Muscle layer of duodenum (tissue), 2 donors: Measurements from ENCODE around the gene RASSF5.
"Not testable (repeated sequence)": the region's sequence is repeated elsewhere in the genome, so short reads cannot be mapped to it uniquely, and the experiment has no call there.

Source experiments
- H3K27ac ChIP-seq: one replicate; pipeline ENCODE4 v1.7.0; 2013; ENCODE audit warnings: mild to moderate bottlenecking, low read length
- H3K27me3 ChIP-seq: one replicate; pipeline ENCODE4 v1.7.0; 2013; ENCODE audit warnings: low read depth, mild to moderate bottlenecking, control low read depth, low read length
- H3K36me3 ChIP-seq, 2 donors: one replicate each; pipeline ENCODE4 v1.7.0; 2013; ENCODE audit warnings: low read length in 2 of 2, control low read depth in 1 of 2, mild to moderate bottlenecking in 1 of 2; ENCODE audit not compliant: insufficient read depth in 2 of 2, control insufficient read depth in 1 of 2
- H3K4me1 ChIP-seq, 2 donors: one replicate each; pipeline ENCODE4 v1.7.0; 2013; ENCODE audit warnings: low read length in 2 of 2, mild to moderate bottlenecking in 2 of 2, control low read depth in 1 of 2, moderate library complexity in 1 of 2; ENCODE audit not compliant: insufficient read depth in 2 of 2, control insufficient read depth in 1 of 2
- H3K4me3 ChIP-seq, 2 donors: one replicate each; pipeline ENCODE4 v1.7.0; 2013; ENCODE audit warnings: low read length in 2 of 2, low read depth in 1 of 2, mild to moderate bottlenecking in 1 of 2
- H3K9me3 ChIP-seq, 2 donors: one replicate each; pipeline ENCODE4 v1.7.0; 2013; ENCODE audit warnings: low read length in 2 of 2, control low read depth in 1 of 2, mild to moderate bottlenecking in 1 of 2; ENCODE audit not compliant: control insufficient read depth in 1 of 2
- donor health status: healthy.

Gene RASSF5

DNA sequence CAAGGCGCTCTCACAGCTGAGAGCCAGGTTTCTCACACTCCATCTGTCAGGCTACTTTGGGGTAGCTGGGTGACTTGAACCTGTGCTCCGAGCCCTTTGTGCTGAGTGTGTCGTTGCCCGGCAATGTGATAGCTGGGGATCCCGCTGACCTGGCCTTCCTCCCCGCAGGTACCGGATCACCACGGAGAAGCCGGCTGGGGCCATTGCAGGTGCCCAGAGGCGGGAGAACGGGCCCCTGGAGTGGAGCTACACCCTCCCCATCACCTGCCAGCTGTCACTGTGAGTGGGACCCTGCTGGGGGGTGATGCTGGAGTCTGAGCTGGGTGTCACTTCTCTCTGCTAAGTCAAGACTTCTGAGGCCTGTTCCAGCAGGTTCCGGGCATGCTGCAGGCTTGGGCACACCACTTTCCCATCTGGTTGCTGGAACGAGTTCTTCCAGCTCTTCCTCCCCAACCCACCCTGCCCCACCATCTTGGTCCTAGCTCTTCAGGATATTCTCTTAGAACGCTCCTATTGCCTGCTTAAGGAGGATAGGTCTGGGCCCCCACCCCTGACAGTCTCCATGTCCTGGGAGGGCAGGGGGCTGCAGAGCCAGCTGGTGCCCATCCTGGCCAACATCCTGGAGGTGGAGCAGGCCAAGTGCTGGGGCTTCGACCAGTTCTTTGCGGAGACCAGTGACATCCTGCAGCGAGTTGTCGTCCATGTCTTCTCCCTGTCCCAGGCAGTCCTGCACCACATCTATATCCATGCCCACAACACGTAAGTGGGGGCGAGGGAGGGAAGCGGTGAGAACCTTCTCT is 29.6 kb upstream of the RASSF5 start:
- Histone ChIP-seq H3K4me3 (no peak overlapping the region), H3K27ac (no peak overlapping the region), H3K4me1 (no peaks in the 10 kb centered on the region), H3K27me3 (no peaks in the 10 kb centered on the region), H3K9me3 (no peaks in the 10 kb centered on the region), H3K36me3 (peaks cover 8 to 15% of the 10 kb centered on the region in 2 donors)

DNA sequence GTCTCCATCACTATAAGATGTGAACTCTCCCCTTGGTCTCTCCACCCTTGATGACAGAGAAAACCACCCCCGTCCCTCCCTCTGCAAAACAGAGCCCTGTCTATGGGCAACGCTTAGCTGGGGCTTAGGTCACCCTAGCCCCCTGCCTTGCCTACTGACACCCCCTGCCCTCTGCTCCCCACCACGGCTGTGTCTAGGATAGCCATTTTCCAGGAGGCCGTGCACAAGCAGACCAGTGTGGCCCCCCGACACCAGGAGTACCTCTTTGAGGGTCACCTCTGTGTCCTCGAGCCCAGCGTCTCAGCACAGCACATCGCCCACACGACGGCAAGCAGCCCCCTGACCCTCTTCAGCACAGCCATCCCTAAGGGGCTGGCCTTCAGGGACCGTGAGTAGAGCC is 28.6 kb upstream of the RASSF5 start:
- Histone ChIP-seq H3K27me3 (no peaks in the 10 kb centered on the region), H3K27ac (no peak overlapping the region), H3K36me3 (peaks cover 8 to 15% of the 10 kb centered on the region in 2 donors)

DNA sequence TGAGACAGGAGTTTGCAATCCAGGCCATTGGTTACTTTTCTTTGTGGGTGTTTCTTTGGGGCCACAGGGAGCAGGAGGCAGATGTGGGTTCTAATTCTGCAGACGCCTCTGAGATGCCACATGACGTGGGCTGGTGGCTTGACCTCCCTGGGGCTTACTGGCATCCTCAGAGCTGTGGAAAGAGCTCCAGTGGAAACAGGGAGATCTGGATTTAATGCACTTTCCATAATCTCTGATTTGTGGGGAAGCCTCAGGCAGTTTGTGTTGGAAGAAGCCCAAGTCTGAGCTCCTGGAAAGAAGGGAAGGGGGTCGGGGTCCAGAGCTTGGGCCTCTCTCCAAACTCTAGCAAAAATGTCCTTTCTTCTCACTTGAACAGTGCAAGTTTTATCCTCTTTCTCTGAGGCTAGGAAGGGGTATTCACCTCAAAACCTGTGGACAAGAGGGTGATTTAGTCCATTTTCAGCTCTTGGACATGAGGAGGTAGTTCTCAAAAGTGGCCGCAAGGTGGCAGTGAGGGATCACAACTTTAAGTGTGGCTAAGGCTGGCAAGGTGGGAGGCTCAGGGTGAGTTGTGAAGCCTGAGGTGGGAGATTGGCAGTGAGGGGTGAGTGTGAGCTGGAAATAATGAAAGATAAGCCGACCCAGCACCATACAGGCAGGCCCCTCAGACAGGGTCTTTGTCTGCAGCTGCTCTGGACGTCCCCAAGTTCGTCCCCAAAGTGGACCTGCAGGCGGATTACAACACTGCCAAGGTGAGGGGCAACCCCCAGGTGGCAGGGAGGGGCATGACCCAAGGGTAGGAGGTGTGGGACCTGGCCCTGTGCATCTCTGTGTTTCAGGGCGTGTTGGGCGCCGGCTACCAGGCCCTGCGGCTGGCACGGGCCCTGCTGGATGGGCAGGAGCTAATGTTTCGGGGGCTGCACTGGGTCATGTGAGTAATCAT is 27.9 kb upstream of the RASSF5 start:
- peaks cover 8 to 15% of the 10 kb centered on the region in 2 donors for H3K36me3 ChIP-seq
- H3K4me1 ChIP-seq = no peaks in the 10 kb centered on the region

More for the DNA sequence above, 28.6 kb upstream of the RASSF5 start:
- H3K9me3 ChIP-seq = no peaks in the 10 kb centered on the region
- no peaks in the 10 kb centered on the region for H3K4me1 ChIP-seq
- no peak overlapping the region for H3K4me3 ChIP-seq

DNA sequence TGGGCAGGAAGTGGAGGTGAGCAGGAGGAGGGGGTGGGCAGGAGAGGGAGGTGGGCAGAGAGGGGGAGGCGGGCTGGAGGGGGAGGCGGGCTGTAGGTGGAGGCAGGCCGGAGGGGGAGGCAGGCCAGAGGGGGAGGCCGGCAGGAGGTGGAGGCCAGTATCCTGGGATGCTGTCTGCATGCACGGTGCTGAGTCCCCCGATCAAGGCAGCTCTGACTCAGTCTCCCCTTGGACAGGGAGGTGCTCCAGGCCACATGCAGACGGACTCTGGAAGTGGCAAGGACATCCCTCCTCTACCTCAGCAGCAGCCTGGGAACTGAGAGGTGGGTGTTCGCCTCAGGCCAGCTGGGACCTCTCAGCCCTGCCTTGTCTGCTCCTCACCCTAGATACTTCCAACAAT is 27.1 kb upstream of the RASSF5 start:
- Histone ChIP-seq H3K9me3 (no peaks in the 10 kb centered on the region), H3K27me3 (no peaks in the 10 kb centered on the region), H3K36me3 (peaks cover 8 to 15% of the 10 kb centered on the region in 2 donors), H3K27ac (no peak overlapping the region), H3K4me1 (no peaks in the 10 kb centered on the region), H3K4me3 (no peak overlapping the region)

More for the DNA sequence above, 27.9 kb upstream of the RASSF5 start:
- H3K9me3 ChIP-seq = no peaks in the 10 kb centered on the region
- no peak overlapping the region for H3K4me3 ChIP-seq
- no peaks in the 10 kb centered on the region for H3K27me3 ChIP-seq
- no peak overlapping the region for H3K27ac ChIP-seq

DNA sequence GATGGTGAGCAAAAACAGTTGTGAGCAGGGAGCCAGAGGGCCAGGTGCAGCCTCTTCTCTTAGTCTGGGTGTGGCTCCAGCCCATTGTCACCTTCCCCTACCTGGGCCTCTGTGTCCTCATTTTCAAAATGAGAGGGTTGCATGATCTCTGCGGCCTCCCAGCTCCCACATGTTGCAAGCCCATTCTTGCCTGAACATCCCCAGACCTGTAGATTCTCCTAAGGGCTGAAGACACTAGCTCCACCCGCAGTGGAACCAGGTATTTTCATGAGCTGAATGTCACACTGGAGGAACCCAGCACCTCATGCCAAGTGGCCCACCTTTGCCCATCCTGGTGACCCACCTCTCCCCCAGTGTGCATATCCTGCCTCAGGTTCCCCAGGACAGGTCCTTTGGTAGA is 24.7 kb upstream of the RASSF5 start:
- Histone ChIP-seq H3K27ac (no peak overlapping the region), H3K27me3 (no peaks in the 10 kb centered on the region), H3K4me3 (no peak overlapping the region), H3K36me3 (peaks cover 3 to 5% of the 10 kb centered on the region in 2 donors), H3K9me3 (no peaks in the 10 kb centered on the region), H3K4me1 (no peaks in the 10 kb centered on the region)

DNA sequence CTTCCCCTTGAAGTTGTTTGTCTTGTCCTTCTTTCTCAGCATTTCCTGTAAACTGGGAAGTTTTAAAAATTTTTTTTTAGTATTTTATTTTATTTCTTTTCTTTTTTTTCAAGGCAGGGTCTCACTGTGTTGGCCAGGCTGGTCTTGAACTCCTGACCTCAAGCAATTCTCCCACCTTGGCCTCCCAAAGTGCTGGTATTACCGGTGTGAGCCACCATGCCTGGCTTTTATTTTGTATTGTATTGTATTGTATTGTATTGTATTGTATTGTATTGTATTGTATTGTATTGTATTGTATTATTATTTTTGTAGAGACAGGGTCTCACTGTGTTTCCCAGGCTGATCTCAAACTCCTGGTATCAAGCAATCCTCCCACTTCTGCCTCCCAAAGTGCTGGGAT is 23.5 kb upstream of the RASSF5 start:
- not testable (repeated sequence) for H3K36me3 ChIP-seq, H3K4me3 ChIP-seq, H3K27me3 ChIP-seq, H3K4me1 ChIP-seq, H3K9me3 ChIP-seq, H3K27ac ChIP-seq

DNA sequence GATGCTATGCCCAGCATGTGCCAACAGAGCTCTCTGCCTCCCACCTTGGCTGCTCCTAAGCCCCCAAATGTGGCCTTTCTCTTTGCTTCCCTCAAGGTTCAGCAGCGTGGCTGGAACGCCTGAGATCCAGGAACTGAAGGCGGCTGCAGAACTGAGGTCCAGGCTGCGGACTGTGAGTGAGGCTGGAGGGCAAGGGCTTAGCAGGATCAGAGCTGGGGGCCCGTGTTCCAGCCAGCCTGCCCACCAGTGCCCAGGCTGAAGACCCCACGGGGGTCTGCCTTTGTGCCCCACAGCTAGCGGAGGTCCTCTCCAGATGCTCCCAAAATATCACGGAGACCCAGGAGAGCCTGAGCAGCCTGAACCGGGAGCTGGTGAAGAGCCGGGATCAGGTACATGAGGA is 22.4 kb upstream of the RASSF5 start:
- Histone ChIP-seq H3K36me3 (peaks cover 0 to 3% of the 10 kb centered on the region in 2 donors), H3K27ac (no peak overlapping the region), H3K4me3 (no peak overlapping the region), H3K27me3 (no peaks in the 10 kb centered on the region), H3K4me1 (peaks cover 0 to 1% of the 10 kb centered on the region in 2 donors), H3K9me3 (no peaks in the 10 kb centered on the region)

DNA sequence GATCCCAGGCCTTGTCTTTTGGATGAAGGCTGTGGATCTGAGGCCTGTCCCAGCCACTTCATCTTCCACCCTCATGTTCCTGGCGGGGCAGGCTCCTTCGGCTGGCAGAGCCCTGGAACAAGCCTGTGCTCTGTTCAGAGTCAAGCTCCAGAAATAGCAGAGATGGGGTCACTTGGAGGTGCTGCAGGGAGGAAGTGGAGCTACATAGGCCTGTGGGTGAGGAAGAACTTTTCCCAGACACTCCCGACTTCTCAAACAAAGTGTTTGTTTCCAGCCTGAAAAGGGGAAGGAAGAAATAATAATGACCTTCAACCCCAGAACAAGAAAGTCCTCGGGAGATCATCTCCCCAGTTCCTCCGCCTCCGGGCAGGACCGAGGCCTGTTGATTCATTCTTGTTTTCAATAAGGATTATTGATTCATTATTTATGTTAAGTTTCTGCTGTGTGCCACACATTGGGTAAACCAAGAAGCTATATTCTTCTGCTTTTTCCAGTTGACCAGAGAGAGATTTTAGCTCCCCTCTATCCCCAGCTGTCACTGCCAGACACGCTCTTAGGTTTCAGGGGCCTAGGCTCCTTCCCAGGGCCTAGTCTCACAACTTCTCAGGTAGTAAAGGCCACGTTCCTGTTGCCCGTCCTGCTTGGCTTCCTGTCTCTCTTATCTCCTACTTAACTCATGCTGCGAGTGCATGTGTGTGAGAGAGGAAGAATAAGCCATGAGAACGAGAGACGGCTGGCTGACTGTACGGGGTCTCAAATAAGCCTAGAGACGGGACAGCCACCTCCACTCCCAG is 20.1 kb upstream of the RASSF5 start:
- Histone ChIP-seq H3K27ac (no peak overlapping the region), H3K4me3 (no peak overlapping the region), H3K36me3 (peaks cover 0 to 2% of the 10 kb centered on the region in 2 donors), H3K4me1 (peaks cover 0 to 8% of the 10 kb centered on the region in 2 donors), H3K27me3 (no peaks in the 10 kb centered on the region), H3K9me3 (no peaks in the 10 kb centered on the region)

DNA sequence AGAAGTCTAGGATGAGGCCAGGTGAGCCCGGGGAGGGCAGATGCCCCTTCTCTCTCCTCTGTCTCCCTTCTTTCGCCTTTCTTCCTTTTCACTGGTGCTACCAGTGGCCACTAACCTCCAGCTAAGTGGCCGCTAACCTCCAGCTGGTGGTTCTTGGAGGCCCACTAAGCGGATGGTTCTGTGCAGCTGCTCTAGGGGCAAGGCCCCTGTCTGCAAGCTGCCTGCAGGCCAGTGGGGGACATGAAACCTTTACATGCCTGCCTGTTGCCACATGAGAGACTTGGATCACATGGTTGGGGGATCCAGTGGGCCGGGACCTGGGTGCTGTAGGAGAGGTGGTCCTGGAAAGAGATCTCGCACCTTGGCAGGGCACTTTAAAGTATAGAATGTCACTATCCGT is 19.4 kb upstream of the RASSF5 start:
- no peak overlapping the region for H3K4me3 ChIP-seq
- peaks cover 0 to 8% of the 10 kb centered on the region in 2 donors for H3K4me1 ChIP-seq
- peaks cover 0 to 5% of the 10 kb centered on the region in 2 donors for H3K36me3 ChIP-seq
- no peak overlapping the region for H3K27ac ChIP-seq
- H3K27me3 ChIP-seq = no peaks in the 10 kb centered on the region
- H3K9me3 ChIP-seq = no peaks in the 10 kb centered on the region

DNA sequence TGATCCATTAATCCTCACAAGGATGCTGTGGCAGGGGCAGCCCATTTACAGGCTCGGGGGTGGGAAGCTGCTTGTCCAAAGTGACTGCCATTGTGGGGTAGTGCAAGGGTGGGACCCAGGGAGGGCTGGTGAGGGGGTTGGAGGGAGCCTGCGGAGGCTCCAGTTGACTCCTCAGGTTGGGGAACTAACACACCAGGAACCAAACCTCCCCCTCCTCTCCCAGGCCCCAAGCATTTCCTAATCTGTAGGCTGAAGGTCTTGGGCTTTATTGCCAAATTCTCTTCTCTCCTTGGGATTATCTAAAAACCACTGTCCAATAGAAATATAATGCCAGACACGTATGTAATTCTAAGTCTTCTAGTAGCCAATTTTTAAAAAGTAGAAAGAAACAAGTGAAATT is 18.9 kb upstream of the RASSF5 start:
- Histone ChIP-seq H3K4me3 (no peak overlapping the region), H3K4me1 (peaks cover 0 to 8% of the 10 kb centered on the region in 2 donors), H3K27ac (no peak overlapping the region), H3K9me3 (no peaks in the 10 kb centered on the region), H3K27me3 (no peaks in the 10 kb centered on the region), H3K36me3 (peaks cover 0 to 5% of the 10 kb centered on the region in 2 donors)
